GM12878 (cell line): ENCODE measurements around the gene ATF6. TPM values are rescaled to one million over a fixed set of nuclear protein-coding genes. Genes with fewer than 3 reads are reported as not detected.

Experiments
- ATAC-seq: fragments of 200-7000 bp; cut with Tn5 transposase; 3 replicates; pipeline ENCODE4 v1.9.1; 2020; ENCODE audit warnings: mild to moderate bottlenecking, moderate library complexity
- BruUV-seq: library from RNA; stranded (reverse); fragments of 400-500 nt; replicated peaks from 2 replicates; lab custom pipeline; 2021; lab: Mats Ljungman, UMichigan
- CTCF ChIA-PET: fragments of 300-600 bp; sonication (Branson Sonifier 250); formaldehyde crosslinking; extraction: SDS; loops from one replicate; lab custom pipeline; 2021; ENCODE audit warnings: inconsistent platforms; lab: Yijun Ruan, JAX
- POLR2A ChIA-PET: fragments of 350-600 bp; formaldehyde crosslinking; extraction: SDS; loops from one replicate; lab custom pipeline; 2021; ENCODE audit warnings: inconsistent platforms; lab: Charles Lee
- RAD21 ChIA-PET: fragments of 300-600 bp; sonication (Branson Sonifier 250); formaldehyde crosslinking; loops from one replicate; lab custom pipeline; 2023; ENCODE audit warnings: antibody characterized with exemption; ENCODE audit not compliant: unreplicated experiment; lab: Charles Lee
- SMC1A ChIA-PET: fragments of 300-600 bp; sonication (Branson Sonifier 250); formaldehyde crosslinking; loops from one replicate; lab custom pipeline; 2023; ENCODE audit not compliant: unreplicated experiment, uncharacterized antibody; lab: Charles Lee
- DNase-seq: peaks from one replicate; pipeline ENCODE4 v3.0.0-alpha.2; 2011; ENCODE audit warnings: low read depth, low spot score
- FAIRE-seq: peaks from 3 replicates; lab custom pipeline; 2011; peaks lifted over from hg19 to GRCh38; lab: Jason Lieb, UNC
- H2AFZ ChIP-seq: 2 replicates; pipeline ENCODE4 v1.6.0; 2011; ENCODE audit warnings: low read depth, low read length, control low read depth; ENCODE audit not compliant: control insufficient read depth
- H3K27ac ChIP-seq: 2 replicates; pipeline ENCODE4 v1.5.1; 2011; ENCODE audit warnings: control low read depth; ENCODE audit not compliant: control insufficient read depth, insufficient read depth
- H3K27me3 ChIP-seq, 2 experiments: replicated peaks in 1 of 2; 2 replicates each; pipeline versions ENCODE4 v1.6.0 to v1.6.1; 2011; ENCODE audit warnings: low read length in 1 of 2; ENCODE audit not compliant: control insufficient read depth in 2 of 2, insufficient read depth in 2 of 2
- H3K36me3 ChIP-seq, 2 experiments: 2 replicates each; pipeline ENCODE4 v1.5.1; 2011; ENCODE audit warnings: low read length in 1 of 2; ENCODE audit not compliant: control insufficient read depth in 2 of 2, insufficient read depth in 2 of 2
- H3K4me1 ChIP-seq: 2 replicates; pipeline ENCODE4 v1.6.1; 2011; ENCODE audit warnings: mild to moderate bottlenecking, low read length, moderate library complexity, mixed read lengths; ENCODE audit not compliant: control insufficient read depth, insufficient read depth
- H3K4me2 ChIP-seq: 2 replicates; pipeline ENCODE4 v1.6.0; 2011; ENCODE audit warnings: control low read depth; ENCODE audit not compliant: control insufficient read depth, insufficient read depth
- H3K4me3 ChIP-seq: fragments of 200-600 bp; sonication (generic); 2 replicates; pipeline ENCODE4 v1.5.1; 2016
- H3K79me2 ChIP-seq: 2 replicates; pipeline ENCODE4 v1.6.0; 2011; ENCODE audit warnings: low read length; ENCODE audit not compliant: control insufficient read depth, insufficient read depth
- H3K9ac ChIP-seq: 2 replicates; pipeline ENCODE4 v1.8.0; 2011; ENCODE audit warnings: low read length, control low read depth, mixed read lengths; ENCODE audit not compliant: control insufficient read depth, insufficient read depth
- H3K9me3 ChIP-seq: replicated peaks from 3 replicates; pipeline ENCODE4 v1.5.1; 2011; ENCODE audit warnings: mild to moderate bottlenecking, low read length; ENCODE audit not compliant: control insufficient read depth, insufficient read depth
- H4K20me1 ChIP-seq: 2 replicates; pipeline ENCODE4 v1.6.0; 2011; ENCODE audit not compliant: control insufficient read depth, insufficient read depth
- ASH2L ChIP-seq: fragments of 300-600, 200-600 bp; sonication (generic); IDR thresholded peaks from 2 replicates; pipeline ENCODE4 v1.6.1; 2017; ENCODE audit warnings: low read depth, mild to moderate bottlenecking, borderline replicate concordance
- ATF2 ChIP-seq: IDR thresholded peaks from 2 replicates; pipeline ENCODE4 v1.6.1; 2012; ENCODE audit warnings: low read length, inconsistent platforms
- CEBPB ChIP-seq, 2 experiments: fragments of 150-350 bp in 1 of 2; IDR thresholded peaks; 2 replicates each; pipeline ENCODE4 v1.6.1; 2012 to 2014; ENCODE audit warnings: low read depth in 2 of 2, low read length in 2 of 2, borderline replicate concordance in 1 of 2, inconsistent platforms in 1 of 2
- CEBPZ ChIP-seq: fragments of 150-350 bp; IDR thresholded peaks from 2 replicates; pipeline ENCODE4 v1.6.1; 2016; ENCODE audit warnings: low read depth, low read length
- CHD2 ChIP-seq: IDR thresholded peaks from 2 replicates; pipeline ENCODE4 v1.6.1; 2011; ENCODE audit warnings: low read depth, low read length, improper control_type of control experiment, borderline replicate concordance
- ELK1 ChIP-seq: IDR thresholded peaks from 2 replicates; pipeline ENCODE4 v1.6.1; 2012; ENCODE audit warnings: low read depth, low read length, improper control_type of control experiment
- JUNB ChIP-seq: IDR thresholded peaks from 2 replicates; pipeline ENCODE4 v1.6.1; 2016; ENCODE audit warnings: antibody characterized with exemption, mild to moderate bottlenecking
- PKNOX1 ChIP-seq: fragments of 450-650 bp; IDR thresholded peaks from 2 replicates; pipeline ENCODE4 v1.6.1; 2016; ENCODE audit warnings: mild to moderate bottlenecking
- RBBP5 ChIP-seq: fragments of 200-600 bp; sonication (generic); conservative IDR thresholded peaks from 2 replicates; pipeline ENCODE4 v1.6.1; 2016
- SPI1 ChIP-seq: IDR thresholded peaks from 2 replicates; pipeline ENCODE4 v1.6.1; 2011; ENCODE audit warnings: low read depth, mild to moderate bottlenecking, low read length, moderate library complexity, borderline replicate concordance; ENCODE audit not compliant: insufficient read depth
- SUZ12 ChIP-seq: fragments of 200-600 bp; sonication (generic); IDR thresholded peaks from one replicate; pipeline ENCODE4 v1.6.1; 2018; ENCODE audit warnings: antibody characterized with exemption, mild to moderate bottlenecking; ENCODE audit not compliant: unreplicated experiment
- whole genome bisulfite sequencing: methylation state at CpG from one replicate; pipeline ENCODE4 v1.1.6; 2016; ENCODE audit warnings: low lambda C conversion rate; ENCODE audit not compliant: insufficient replicate concordance, insufficient coverage; ENCODE audit errors: missing lambda C conversion rate; 5-methylcytosine and 5-hydroxymethylcytosine counted together
- in situ Hi-C: fragments of 300-500 bp; cut with MboI; formaldehyde crosslinking; loops from 9 replicates; pipeline ENCODE4 v1.14.3; 2018; ENCODE audit warnings: mixed read lengths
- intact Hi-C: fragments of 100-400 bp; cut with micrococcal nuclease; formaldehyde crosslinking; loops from one replicate; pipeline ENCODE4 v1.14.2; 2022; ENCODE audit not compliant: unreplicated experiment
- polyA plus RNA-seq, 11 experiments: library from polyadenylated mRNA; depleted of rRNA in 4 of 11; unstranded in 6 of 11; stranded (reverse) in 5 of 11; fragments of >200 nt; fragmentation: Nextera tagmentation in 4 of 11; fragmentation: Illumina TruSeq in 1 of 11; extraction: Ambion mirVana in 4 of 11; extraction: Trizol in 1 of 11; gene quantifications; 1 replicate in 1 of 11; 2 replicates in 10 of 11; pipeline versions ENCODE4 v1.2.1 to v1.2.3, GENCODE V29; 2011 to 2016; ENCODE audit warnings: inconsistent platforms in 2 of 11, missing spikeins in 2 of 11, low read depth in 1 of 11
- total RNA-seq, 4 experiments: library from RNA; depleted of rRNA in 3 of 4; stranded (reverse); fragments of >200 nt in 3 of 4; fragmentation: Illumina TruSeq in 1 of 4; extraction: Trizol in 1 of 4; gene quantifications; 2 replicates each; pipeline versions ENCODE4 v1.2.1 to v1.2.3, GENCODE V29; 2013 to 2021

Gene ATF6
- total and polyA plus RNA-seq, 10 of the 15 experiments (the other 5 are each of a cell fraction or from before 2014, with no cell fraction given): 7.8 to 24.3 (median 14.7) TPM

GRCh38 chr1:161838885-161839284 is 72.8 kb downstream of the ATF6 start (continued):
- peak; percentile 15; the same call in 1 of the 2 replicates for TF ChIP-seq JUNB
- no peak for TF ChIP-seq CEBPZ
- no peak for TF ChIP-seq SUZ12
- no peak for TF ChIP-seq ATF2
- no peak for TF ChIP-seq SPI1
- TF ChIP-seq CHD2: no peak

- H3K36me3 ChIP-seq: peaks cover 0 to 15% of the 10 kb centered on the region in 2 experiments
- TF ChIP-seq PKNOX1: no peak
- TF ChIP-seq RBBP5: no peak
- no peak for TF ChIP-seq CEBPB (IDR thresholded peaks at IDR 0.05; ENCODE audit: borderline replicate concordance in 1 of 2, low read depth in 2 of 2, low read length in 2 of 2)
- TF ChIP-seq ASH2L: no peak
- no peak for TF ChIP-seq ELK1
- no peak overlapping the region for H3K27ac ChIP-seq
- ATAC-seq (no peak), FAIRE-seq (no peak), DNase-seq (no peak)
- H3K4me1 ChIP-seq: no peaks in the 10 kb centered on the region
- H3K27me3 ChIP-seq: no peaks in the 10 kb centered on the region
- no peak overlapping the region for H3K9ac ChIP-seq
- POLR2A ChIA-PET: no interaction called here
- WGBS: 76% methylated on average over 2 of the region's 2 CpGs
- no peak overlapping the region for H3K4me3 ChIP-seq
- RAD21 ChIA-PET: interaction anchor here (1.5 kb wide), 1 partner anchor 198 kb away, joined by 3 read pairs; no protein-coding TSS in a partner anchor
- H2AFZ ChIP-seq: no peak overlapping the region
- SMC1A ChIA-PET: interaction anchor here (0.7 to 0.8 kb wide), 3 partner anchors 13 to 197 kb away, joined by 3 read pairs; no protein-coding TSS in a partner anchor
- H3K4me2 ChIP-seq: no peak overlapping the region
- CTCF ChIA-PET: no interaction called here
- no peaks in the 10 kb centered on the region for H3K79me2 ChIP-seq
- BruUV-seq: no TSS peak
- in situ Hi-C loops (no loop called here), intact Hi-C loops (no loop called here)
- no peaks in the 10 kb centered on the region for H4K20me1 ChIP-seq
- no peaks in the 10 kb centered on the region; the same call in 2 of the 3 replicates for H3K9me3 ChIP-seq
Measured at GRCh38 chr1:161839591-161839990, 73.5 kb downstream of the ATF6 start.
